Heart right ventricle (tissue), 16 donors: ENCODE results near the gene NID2. TPM values are rescaled to one million over a fixed set of nuclear protein-coding genes. Genes with fewer than 3 reads are reported as not detected.

Source experiments
- ATAC-seq, 8 donors: fragments of 200-7000 bp; cut with Tn5 transposase; one replicate each; pipeline ENCODE4 v1.9.1; 2020; ENCODE audit warnings: mild to moderate bottlenecking in 8 of 8, moderate library complexity in 8 of 8, moderate number of reproducible peaks in 1 of 8
- DNase-seq, 2 donors: peaks; one replicate each; pipeline ENCODE4 v3.0.0-alpha.2; 2020
- H3K27ac ChIP-seq, 10 donors: fragments of 200-600 bp; sonication (generic) in 2 of 10; one replicate each; pipeline versions ENCODE4 v1.5.0 to v1.8.0; 2020 to 2022; ENCODE audit warnings: mild to moderate bottlenecking in 3 of 10
- H3K27me3 ChIP-seq, 7 donors: fragments of 200-600 bp; one replicate each; pipeline ENCODE4 v1.8.0; 2021 to 2022; ENCODE audit warnings: mild to moderate bottlenecking in 2 of 7
- H3K36me3 ChIP-seq, 9 donors: fragments of 200-600 bp; sonication (generic) in 1 of 9; one replicate each; pipeline versions ENCODE4 v1.5.0 to v1.8.0; 2020 to 2022; ENCODE audit warnings: mild to moderate bottlenecking in 2 of 9
- H3K4me1 ChIP-seq, 9 donors: fragments of 200-600 bp; sonication (generic) in 1 of 9; one replicate each; pipeline versions ENCODE4 v1.5.0 to v1.8.0; 2020 to 2022; ENCODE audit warnings: mild to moderate bottlenecking in 4 of 9
- H3K4me3 ChIP-seq, 10 donors: fragments of 200-600 bp; sonication (generic) in 2 of 10; one replicate each; pipeline versions ENCODE4 v1.5.0 to v1.8.0; 2020 to 2022; ENCODE audit warnings: mild to moderate bottlenecking in 7 of 10, moderate library complexity in 2 of 10
- H3K9me3 ChIP-seq, 11 donors: fragments of 200-600 bp in 10 of 11; sonication (generic) in 2 of 11; one replicate each; pipeline versions ENCODE4 v1.5.0 to v1.8.0; 2013 to 2022; ENCODE audit warnings: mild to moderate bottlenecking in 2 of 11, control low read depth in 1 of 11, moderate library complexity in 1 of 11
- CTCF ChIP-seq, 9 donors: fragments of 200-600 bp; sonication (generic) in 2 of 9; IDR thresholded peaks; one replicate each; pipeline versions ENCODE4 v1.5.0 to v1.8.0; 2021 to 2022; ENCODE audit warnings: antibody characterized with exemption in 9 of 9, mild to moderate bottlenecking in 5 of 9, moderate library complexity in 1 of 9
- WGBS, 2 donors: extraction: QIAGEN DNeasy Blood & Tissue Kit; methylation state at CpG; one replicate each; pipeline ENCODE4 v1.1.7; 2013; ENCODE audit warnings: inconsistent platforms in 1 of 2; 5-methylcytosine and 5-hydroxymethylcytosine counted together
- intact Hi-C, 10 donors: fragments of 100-400 bp; cut with DNase I; formaldehyde crosslinking; loops; one replicate each; pipeline versions ENCODE4 v1.11.1 to v1.14.2; 2022
- polyA plus RNA-seq, 2 donors: library from polyadenylated mRNA; stranded (reverse); fragments of 200-250 nt; gene quantifications; one replicate each; pipeline ENCODE4 v1.2.3, GENCODE V29; 2013
- total RNA-seq, 10 donors: library from RNA; stranded (reverse); fragmentation: NEBNext Ultra II Directional in 3 of 10; extraction: Animal tissue kit (Norgen Biotek cat#: 25700) in 3 of 10; gene quantifications; one replicate each; pipeline versions ENCODE4 v1.2.1 to v1.2.4, GENCODE V29; 2021 to 2023
- donor health status: Arrhythmogenic right ventricular cardiomyopathy.
- donor health status: ischemic (EF 13 %, LVEDD 7.1; RV severe dilation, severe dysfunction).
- donor health status: healthy with polysubstance abuse.
- donor health status: DM: no; HTN: yes; CAD: no.
- donor health status: DM: no; HTN: no; CAD: no.
- donor health status: ischemic (EF 25% LVEDD 6.9; RV normal size, moderate dysfunction).
- donor health status: ischemic (EF 25% LVEDD 5.7; RV mildly dilated, moderate dysfunction).
- donor health status: healthy.
- donor health status: DM: yes; HTN: yes; CAD: no.
- donor health status: Ischemic cardiomyopathy.
- donor health status: ischemic (EF 35%, LVEDD 5.7; RV mildly dilated, moderate dysfunction).
- donor health status: nonischemic (EF 11% LVEDD 7.7; RV severe dilation, severe dysfunction).
- donor health status: DM: yes; HTN: yes; CAD: no.
- donor health status: PGD.
- donor health status: ischemic (EF 29% LVEDD 5.4; RV normal size, mild dysfunction).
- donor health status: nonischemic (EF 23%, LVEDD 6.1; RV moderate dilation, normal function).

NID2 gene
- total and polyA plus RNA-seq, 12 donors, result 15.1 to 66.0 (median 36.5) TPM

- 62 to 66% methylated on average over 4 of the region's 4 CpGs for WGBS, 2 donors
- DNase-seq (no peak), ATAC-seq (no peak)
- no peaks in the 10 kb centered on the region for H3K36me3 ChIP-seq
- intact Hi-C loops, result no loop called here
- H3K27me3 ChIP-seq, result no peaks in the 10 kb centered on the region
- peaks cover 0 to 30% (median 10%) of the 10 kb centered on the region in 9 donors for H3K4me1 ChIP-seq
- no peak overlapping the region for H3K4me3 ChIP-seq
- peaks cover 0 to 18% (median 0%) of the 10 kb centered on the region in 11 donors for H3K9me3 ChIP-seq
- H3K27ac ChIP-seq, result no peak overlapping the region
- no peak for TF ChIP-seq CTCF (IDR thresholded peaks at IDR 0.05)
Observed at GRCh38 chr14:52086711-52087110, 17.9 kb upstream of the NID2 start.

- Histone ChIP-seq H3K4me3 (no peak overlapping the region), H3K36me3 (no peaks in the 10 kb centered on the region), H3K27me3 (no peaks in the 10 kb centered on the region), H3K9me3 (peaks cover 0 to 18% (median 0%) of the 10 kb centered on the region in 11 donors), H3K4me1 (peaks cover 0 to 37% (median 8%) of the 10 kb centered on the region in 9 donors), H3K27ac (no peak overlapping the region)
- ATAC-seq (no peak), DNase-seq (no peak)
- no peak for TF ChIP-seq CTCF (IDR thresholded peaks at IDR 0.05)
- intact Hi-C loops, result no loop called here
Observed at GRCh38 chr14:52082903-52083302, 14.0 kb upstream of the NID2 start.

- DNase-seq (no peak), ATAC-seq (no peak)
- no peak overlapping the region for H3K4me3 ChIP-seq
- H3K27ac ChIP-seq, result no peak overlapping the region
- 95 to 96% methylated on average over 3 of the region's 3 CpGs for WGBS, 2 donors
- no peaks in the 10 kb centered on the region for H3K36me3 ChIP-seq
- TF ChIP-seq CTCF (IDR thresholded peaks at IDR 0.05), result no peak
- H3K9me3 ChIP-seq, result peaks cover 0 to 18% (median 0%) of the 10 kb centered on the region in 11 donors
- intact Hi-C loops, result no loop called here
- H3K27me3 ChIP-seq, result no peaks in the 10 kb centered on the region
- peaks cover 0 to 40% (median 18%) of the 10 kb centered on the region in 9 donors for H3K4me1 ChIP-seq
Observed at GRCh38 chr14:52081964-52082363, 13.1 kb upstream of the NID2 start.

GRCh38 chr14:52080808-52081755 lies 12.2 kb upstream of the NID2 start:
- TF ChIP-seq CTCF (IDR thresholded peaks at IDR 0.05), result no peak
- Histone ChIP-seq H3K4me1 (peaks cover 0 to 49% (median 24%) of the 10 kb centered on the region in 9 donors), H3K27ac (peak overlapping the region in 3 of 10 donors; percentile 5 to 33 (median 16)), H3K36me3 (no peaks in the 10 kb centered on the region), H3K4me3 (no peak overlapping the region), H3K9me3 (peaks cover 0 to 18% (median 0%) of the 10 kb centered on the region in 11 donors), H3K27me3 (no peaks in the 10 kb centered on the region)
- 69 to 70% methylated on average over 4 of the region's 4 CpGs for WGBS, 2 donors
- DNase-seq (no peak), ATAC-seq (peak in 7 of 8 donors; percentile 43 to 76 (median 63))
- intact Hi-C loops, result no loop called here
